Hematopoietic multipotent progenitor cell treated with erythropoietin and hydrocortisone succinate and interleukin-3 and kit ligand, for 4 days (in vitro differentiated cells): ENCODE measurements around the gene NEK1.

Experiments
- DNase-seq: peaks from one replicate; pipeline ENCODE4 v3.0.0-alpha.2; 2015

NEK1 gene, protein sequence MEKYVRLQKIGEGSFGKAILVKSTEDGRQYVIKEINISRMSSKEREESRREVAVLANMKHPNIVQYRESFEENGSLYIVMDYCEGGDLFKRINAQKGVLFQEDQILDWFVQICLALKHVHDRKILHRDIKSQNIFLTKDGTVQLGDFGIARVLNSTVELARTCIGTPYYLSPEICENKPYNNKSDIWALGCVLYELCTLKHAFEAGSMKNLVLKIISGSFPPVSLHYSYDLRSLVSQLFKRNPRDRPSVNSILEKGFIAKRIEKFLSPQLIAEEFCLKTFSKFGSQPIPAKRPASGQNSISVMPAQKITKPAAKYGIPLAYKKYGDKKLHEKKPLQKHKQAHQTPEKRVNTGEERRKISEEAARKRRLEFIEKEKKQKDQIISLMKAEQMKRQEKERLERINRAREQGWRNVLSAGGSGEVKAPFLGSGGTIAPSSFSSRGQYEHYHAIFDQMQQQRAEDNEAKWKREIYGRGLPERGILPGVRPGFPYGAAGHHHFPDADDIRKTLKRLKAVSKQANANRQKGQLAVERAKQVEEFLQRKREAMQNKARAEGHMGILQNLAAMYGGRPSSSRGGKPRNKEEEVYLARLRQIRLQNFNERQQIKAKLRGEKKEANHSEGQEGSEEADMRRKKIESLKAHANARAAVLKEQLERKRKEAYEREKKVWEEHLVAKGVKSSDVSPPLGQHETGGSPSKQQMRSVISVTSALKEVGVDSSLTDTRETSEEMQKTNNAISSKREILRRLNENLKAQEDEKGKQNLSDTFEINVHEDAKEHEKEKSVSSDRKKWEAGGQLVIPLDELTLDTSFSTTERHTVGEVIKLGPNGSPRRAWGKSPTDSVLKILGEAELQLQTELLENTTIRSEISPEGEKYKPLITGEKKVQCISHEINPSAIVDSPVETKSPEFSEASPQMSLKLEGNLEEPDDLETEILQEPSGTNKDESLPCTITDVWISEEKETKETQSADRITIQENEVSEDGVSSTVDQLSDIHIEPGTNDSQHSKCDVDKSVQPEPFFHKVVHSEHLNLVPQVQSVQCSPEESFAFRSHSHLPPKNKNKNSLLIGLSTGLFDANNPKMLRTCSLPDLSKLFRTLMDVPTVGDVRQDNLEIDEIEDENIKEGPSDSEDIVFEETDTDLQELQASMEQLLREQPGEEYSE (N-terminal part only)

DNA sequence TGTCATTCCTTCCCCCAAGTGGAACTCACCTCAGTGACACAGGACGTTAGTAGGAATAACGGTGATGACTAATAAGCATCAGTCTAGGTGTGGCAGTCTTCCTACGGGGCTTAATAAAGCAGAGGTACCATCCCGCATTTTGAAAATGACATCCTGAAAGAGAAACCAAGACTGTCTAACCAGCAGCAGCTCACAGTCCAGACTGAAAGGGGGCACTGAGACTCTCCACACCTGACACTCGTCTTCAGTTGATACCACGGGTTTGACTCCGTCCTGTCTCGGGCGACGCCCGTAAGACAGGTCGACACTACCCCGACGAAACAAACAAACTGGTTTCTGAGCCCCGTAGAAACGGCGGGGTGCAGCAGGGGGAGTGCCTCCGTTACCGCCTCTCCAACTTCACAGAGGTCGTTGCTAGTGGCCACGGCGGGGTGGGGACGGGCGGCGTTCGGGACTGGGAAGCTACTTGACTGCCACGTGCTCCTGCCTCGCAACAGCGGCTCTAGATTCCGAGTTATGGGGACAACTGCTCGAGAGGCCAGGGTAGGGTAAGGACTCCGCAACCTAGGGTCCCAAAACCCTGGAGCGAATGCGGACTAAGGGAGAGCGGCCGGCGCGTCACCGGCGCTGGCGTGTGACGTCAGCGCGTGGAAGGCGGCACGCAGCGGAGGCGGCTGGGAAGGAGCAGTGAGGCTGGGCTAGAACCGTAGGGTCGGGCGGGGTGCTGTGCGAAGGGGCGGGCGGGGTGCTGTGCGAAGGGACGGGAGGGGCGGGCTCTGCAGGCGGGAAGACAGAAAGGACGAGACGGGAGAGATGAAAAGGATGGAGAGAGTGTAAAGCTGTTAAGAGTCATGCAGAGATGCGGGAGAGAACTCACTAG lies at the start of gene NEK1:
TSS of gene NEK1 (minus strand) at position 593 of the 880 bp plus-strand sequence. CDS start 9,953 bp downstream, outside the sequence.
- DNase-seq = peak; percentile 96

GRCh38 chr4:169661761-169662160 lies 49.4 kb upstream of the NEK1 start:
- DNase-seq = no peak

GRCh38 chr4:169660929-169661328 lies 48.5 kb upstream of the NEK1 start:
- no peak for DNase-seq

GRCh38 chr4:169659716-169660670 lies 47.6 kb upstream of the NEK1 start:
- DNase-seq = peak; percentile 98

GRCh38 chr4:169658975-169659715 lies 46.8 kb upstream of the NEK1 start:
- DNase-seq = peak; percentile 28

DNA sequence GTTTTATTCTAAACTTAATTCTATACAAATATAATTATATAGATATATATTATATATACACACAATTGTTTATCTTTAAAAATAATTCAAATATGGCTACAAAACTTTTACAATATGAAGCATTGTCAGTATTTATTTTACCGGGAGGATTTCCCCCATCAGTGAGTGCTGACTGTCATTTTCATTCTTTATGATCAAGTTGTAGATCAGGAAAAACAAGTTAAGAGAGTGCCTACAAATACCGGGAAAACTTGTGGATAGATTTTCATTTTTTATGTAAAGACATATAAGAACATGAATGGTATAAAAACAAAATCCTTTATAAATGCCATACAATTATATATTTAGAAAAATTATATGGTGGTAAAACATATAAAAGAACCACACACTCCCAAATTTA lies 45.8 kb upstream of the NEK1 start:
- no peak for DNase-seq

DNA sequence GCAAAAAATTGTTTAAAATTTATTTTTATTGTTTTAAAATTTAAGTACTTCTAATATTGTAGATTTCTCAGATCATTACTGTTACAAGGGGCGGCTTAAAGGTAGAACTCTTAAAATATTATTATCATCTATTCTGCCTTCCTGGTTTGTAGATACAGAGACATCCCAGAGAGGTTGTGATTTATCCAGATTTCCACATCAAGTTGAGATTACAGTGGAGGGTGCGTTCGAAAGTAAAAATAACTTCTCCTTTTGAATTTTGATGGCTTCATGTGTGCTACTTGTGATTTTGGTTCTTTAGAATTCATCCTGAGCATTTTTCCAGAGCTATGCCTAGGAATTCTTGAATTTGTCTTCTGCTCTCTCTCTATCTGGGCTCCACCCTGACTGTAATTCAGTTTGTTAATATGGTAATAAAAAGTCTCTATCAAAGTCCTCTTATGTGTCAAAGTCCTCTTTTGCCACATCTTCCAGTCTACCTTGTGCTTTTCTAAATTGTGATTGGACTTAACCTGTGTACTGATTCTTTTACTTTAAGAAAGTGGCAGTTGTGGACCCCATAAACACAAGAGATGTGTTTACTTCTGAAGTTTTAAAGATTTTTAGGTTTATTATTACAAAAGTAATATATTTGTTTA lies 45.2 kb upstream of the NEK1 start:
- no peak for DNase-seq

GRCh38 chr4:169655401-169655800 lies 43.0 kb upstream of the NEK1 start:
- DNase-seq = no peak

- no peak for DNase-seq
Measured at GRCh38 chr4:169652535-169652934, 40.2 kb upstream of the NEK1 start.

DNA sequence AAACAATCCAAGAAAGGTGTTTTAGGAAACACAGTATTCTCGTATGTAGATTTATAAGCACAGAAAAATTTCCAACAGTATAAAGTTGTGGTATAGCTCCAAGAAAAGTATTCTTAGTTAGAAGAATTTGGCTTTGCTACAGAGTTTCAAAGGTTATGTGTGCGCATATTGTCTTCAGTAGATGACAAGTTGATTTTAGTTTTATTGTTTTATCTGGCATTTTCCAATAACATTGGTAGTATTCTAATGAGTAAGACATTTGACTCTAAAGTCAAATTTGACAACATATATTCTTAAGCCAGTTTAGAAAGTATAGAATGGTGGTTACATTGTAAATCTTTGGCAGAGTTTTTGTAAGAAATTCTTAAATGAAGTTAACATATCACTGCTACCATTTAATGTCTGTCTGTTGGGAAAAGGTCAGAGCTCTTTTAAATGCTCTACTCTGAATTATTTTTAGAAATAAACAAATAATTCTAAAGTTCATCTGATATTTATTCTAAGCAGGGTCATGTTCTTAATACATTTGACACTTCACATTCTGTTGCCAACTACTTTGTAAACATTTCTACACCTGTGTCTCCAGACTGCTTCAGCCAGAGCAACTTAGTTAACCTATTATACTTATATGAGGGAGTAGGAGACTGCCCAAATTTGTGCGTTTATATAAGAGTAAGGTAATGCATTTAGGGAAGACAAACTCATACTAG lies 38.0 kb upstream of the NEK1 start:
- DNase-seq = no peak

DNA sequence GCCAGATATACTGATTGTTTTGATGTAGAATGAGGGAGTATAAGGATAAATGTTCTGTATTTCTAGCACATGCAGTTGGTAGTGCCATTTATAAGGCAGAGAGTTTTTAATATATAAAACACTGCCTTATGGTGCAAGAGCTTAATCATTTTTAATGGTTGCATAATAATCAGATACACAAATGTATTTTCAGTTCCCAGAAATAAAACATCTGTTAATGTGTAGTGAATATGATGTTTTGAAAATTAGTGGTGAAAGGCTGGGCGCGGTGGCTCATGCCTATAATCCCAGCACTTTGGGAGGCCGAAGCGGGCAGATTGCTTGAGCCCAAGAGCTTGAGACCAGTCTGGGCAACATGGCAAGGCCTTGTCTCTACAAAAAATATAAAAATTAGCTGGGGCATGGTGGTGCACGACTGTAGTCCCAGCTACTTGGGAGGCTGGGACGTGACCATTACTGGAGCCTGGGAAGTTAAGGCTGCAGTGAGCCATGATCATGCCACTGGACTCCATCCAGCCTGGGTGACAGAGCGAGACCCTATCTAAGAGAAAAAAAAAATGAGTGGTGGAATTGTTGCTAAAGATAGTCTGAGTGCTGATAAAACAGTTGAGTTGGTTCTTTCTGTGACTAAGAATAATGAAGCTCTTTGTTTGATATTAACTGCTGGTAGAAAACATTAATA lies 37.3 kb upstream of the NEK1 start:
- peak; percentile 42 for DNase-seq

DNA sequence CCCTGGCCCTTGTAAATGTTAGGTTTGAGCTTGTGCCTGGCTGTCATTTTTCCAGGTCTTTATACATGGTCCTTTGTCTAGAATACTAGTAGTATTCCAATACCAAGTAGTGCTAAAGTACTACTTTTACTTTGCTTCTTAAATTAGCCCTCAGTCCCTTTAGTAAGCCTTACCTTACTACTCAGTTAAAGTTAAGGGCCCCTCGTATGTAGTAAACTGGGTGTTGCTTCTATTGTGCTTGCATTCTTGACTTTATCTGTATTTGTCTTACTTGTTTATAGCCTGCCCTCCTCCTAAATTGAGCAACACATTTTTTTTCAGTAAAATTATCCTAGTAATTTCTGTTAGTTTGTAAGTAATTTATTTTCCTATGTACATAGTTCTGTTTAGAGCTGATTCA lies 33.2 kb upstream of the NEK1 start:
- DNase-seq = no peak

DNA sequence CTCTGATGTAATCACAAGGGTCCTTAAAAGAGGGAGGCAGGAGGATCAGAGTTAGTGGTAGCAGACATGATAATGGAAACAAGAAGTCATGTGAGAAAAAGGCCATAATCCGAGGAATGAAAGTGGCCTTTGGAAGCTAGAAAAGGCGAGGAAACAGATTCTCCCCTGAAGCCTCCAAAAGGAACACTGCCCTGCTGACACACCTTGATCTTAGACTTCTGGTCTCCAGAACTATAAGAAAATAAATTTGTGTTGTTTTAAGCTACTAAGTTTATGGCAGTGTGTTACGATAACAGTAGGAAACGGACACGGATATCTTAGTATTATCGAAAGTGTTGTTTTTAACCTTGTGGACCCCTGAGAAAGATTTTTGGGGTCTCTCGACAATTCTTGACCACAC lies 32.4 kb upstream of the NEK1 start:
- DNase-seq = no peak

DNA sequence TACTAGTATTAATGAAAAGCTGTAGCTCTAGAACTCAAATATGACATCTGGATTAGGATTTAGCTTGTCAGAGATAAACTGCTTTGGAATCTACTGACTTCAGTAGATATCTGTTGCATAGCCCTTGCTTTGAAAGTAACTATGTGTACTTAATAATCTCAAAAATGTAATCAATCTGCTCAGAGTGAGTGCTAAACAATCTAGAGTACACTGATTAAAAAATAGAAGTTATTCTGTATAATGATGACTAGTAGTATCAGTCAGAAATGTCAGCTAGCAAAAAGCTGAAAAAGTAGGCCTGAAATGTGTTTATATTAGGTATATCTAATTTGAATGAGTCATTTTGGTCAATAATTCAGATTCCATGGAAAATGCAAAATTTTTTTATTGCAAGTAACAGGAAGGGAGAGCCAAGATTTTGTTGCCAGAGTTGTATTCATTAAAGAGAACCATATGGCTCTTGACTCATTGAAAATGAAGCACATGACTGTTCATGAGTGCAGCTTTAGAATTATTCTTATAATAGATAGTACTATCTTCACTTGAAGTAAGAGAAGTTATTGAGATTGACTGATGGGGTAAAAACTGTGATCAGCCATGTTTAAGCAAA lies 28.0 kb upstream of the NEK1 start:
- DNase-seq = no peak

GRCh38 chr4:169634975-169635374 lies 22.6 kb upstream of the NEK1 start:
- no peak for DNase-seq

- no peak for DNase-seq
Measured at GRCh38 chr4:169632896-169633295, 20.5 kb upstream of the NEK1 start.

GRCh38 chr4:169630069-169630468 lies 17.7 kb upstream of the NEK1 start:
- no peak for DNase-seq

DNA sequence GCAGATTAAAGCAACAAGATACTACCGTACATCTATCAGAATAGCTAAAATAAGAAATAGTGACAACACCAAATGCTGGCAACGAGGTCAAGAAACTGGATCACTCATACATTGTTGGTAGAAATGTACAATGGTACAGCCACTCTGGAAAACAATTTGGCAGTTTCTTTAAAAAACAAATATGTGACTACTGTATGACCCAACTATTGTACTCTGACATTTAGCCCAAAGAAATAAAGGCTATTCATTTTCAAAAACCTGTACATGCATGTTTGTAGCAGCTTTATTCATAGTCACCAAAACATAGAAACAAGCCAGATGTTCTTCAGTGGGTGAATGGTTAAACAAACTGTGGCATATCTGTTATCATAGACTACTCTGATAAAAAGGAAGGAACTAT lies 16.2 kb upstream of the NEK1 start:
- DNase-seq = peak; percentile 10
